ENCODE data around the gene BRD4. TPM values are rescaled to one million over a fixed set of nuclear protein-coding genes. Genes with fewer than 3 reads are reported as not detected.
A peak's percentile ranks its signal among the peaks of the same experiment; 100 is the strongest.

Gene BRD4
- total RNA-seq, 1 donor from 2014 or later = 143 TPM

- Mint-ChIP-seq H3K4me1 (ENCODE audit: unreplicated experiment) (peaks cover 70% of the 10 kb centered on the region), H3K36me3 (ENCODE audit: unreplicated experiment) (peaks cover 2% of the 10 kb centered on the region), H3K27me3 (ENCODE audit: unreplicated experiment) (no peaks in the 10 kb centered on the region), H3K4me3 (ENCODE audit: unreplicated experiment) (no peak overlapping the region), H3K9me3 (ENCODE audit: unreplicated experiment) (peaks cover 3% of the 10 kb centered on the region), H3K27ac (ENCODE audit: unreplicated experiment) (peak overlapping the region; percentile 74)
- no peak for DNase-seq (ENCODE audit: extremely low spot score, unreplicated experiment)
- TF ChIP-seq CTCF (IDR thresholded peaks at IDR 0.05) = no peak
These were observed 29.1 kb downstream of the BRD4 start for GRCh38 chr19:15303105-15303780.

- peaks cover 87% of the 10 kb centered on the region for H3K4me1 Mint-ChIP-seq (ENCODE audit: unreplicated experiment)
- no peak for TF ChIP-seq CTCF (IDR thresholded peaks at IDR 0.05)
These were observed 31.7 kb downstream of the BRD4 start for GRCh38 chr19:15300533-15301197.

GRCh38 chr19:15299568-15300409 lies 32.5 kb downstream of the BRD4 start:
- H3K4me1 Mint-ChIP-seq (ENCODE audit: unreplicated experiment) = peaks cover 95% of the 10 kb centered on the region
- H3K9me3 Mint-ChIP-seq (ENCODE audit: unreplicated experiment) = peaks cover 3% of the 10 kb centered on the region
- TF ChIP-seq CTCF (IDR thresholded peaks at IDR 0.05) = no peak
- peak overlapping the region; percentile 93 for H3K27ac Mint-ChIP-seq (ENCODE audit: unreplicated experiment)
- H3K36me3 Mint-ChIP-seq (ENCODE audit: unreplicated experiment) = peaks cover 5% of the 10 kb centered on the region
- H3K4me3 Mint-ChIP-seq (ENCODE audit: unreplicated experiment) = peak overlapping the region; percentile 14
- H3K27me3 Mint-ChIP-seq (ENCODE audit: unreplicated experiment) = no peaks in the 10 kb centered on the region
- DNase-seq (ENCODE audit: extremely low spot score, unreplicated experiment) = no peak

More at GRCh38 chr19:15300533-15301197, 31.7 kb downstream of the BRD4 start:
- Mint-ChIP-seq H3K9me3 (ENCODE audit: unreplicated experiment) (peaks cover 3% of the 10 kb centered on the region), H3K36me3 (ENCODE audit: unreplicated experiment) (peaks cover 2% of the 10 kb centered on the region), H3K27ac (ENCODE audit: unreplicated experiment) (peak overlapping the region; percentile 93), H3K4me3 (ENCODE audit: unreplicated experiment) (peak overlapping the region; percentile 40), H3K27me3 (ENCODE audit: unreplicated experiment) (no peaks in the 10 kb centered on the region)
- no peak for DNase-seq (ENCODE audit: extremely low spot score, unreplicated experiment)

GRCh38 chr19:15298847-15299567 lies 33.3 kb downstream of the BRD4 start:
- Mint-ChIP-seq H3K9me3 (ENCODE audit: unreplicated experiment) (no peaks in the 10 kb centered on the region), H3K36me3 (ENCODE audit: unreplicated experiment) (peaks cover 2% of the 10 kb centered on the region), H3K4me3 (ENCODE audit: unreplicated experiment) (peak overlapping the region; percentile 27), H3K27me3 (ENCODE audit: unreplicated experiment) (no peaks in the 10 kb centered on the region), H3K27ac (ENCODE audit: unreplicated experiment) (peak overlapping the region; percentile 93), H3K4me1 (ENCODE audit: unreplicated experiment) (peaks cover 96% of the 10 kb centered on the region)
- no peak for TF ChIP-seq CTCF (IDR thresholded peaks at IDR 0.05)
- no peak for DNase-seq (ENCODE audit: extremely low spot score, unreplicated experiment)

All from osteocyte (in vitro differentiated cells).